Stimulated activated CD8-positive, alpha-beta memory T cell treated with anti-CD3 and anti-CD28 coated beads, Interleukin-15, amount 100 ng/mL, for 4 hours (primary cell): Measurements from ENCODE around the gene MEIS1.
"Not testable (repeated sequence)": the region's sequence is repeated elsewhere in the genome, so short reads cannot be mapped to it uniquely, and the experiment has no call there.

Experiments used
- DNase-seq, 2 donors: peaks; one replicate each; pipeline ENCODE4 v3.0.0-alpha.2; 2020; ENCODE audit warnings: low read depth in 2 of 2

MEIS1 gene

GRCh38 chr2:66466433-66466832 is 31.5 kb downstream of the MEIS1 start:
- no peak for DNase-seq

- no peak for DNase-seq
These were observed 32.8 kb downstream of the MEIS1 start for GRCh38 chr2:66467718-66468117.

GRCh38 chr2:66469214-66469902 is 34.4 kb downstream of the MEIS1 start:
- no peak for DNase-seq

GRCh38 chr2:66470199-66470598 is 35.3 kb downstream of the MEIS1 start:
- DNase-seq = no peak

GRCh38 chr2:66472225-66472843 is 37.4 kb downstream of the MEIS1 start:
- DNase-seq = no peak

- no peak for DNase-seq
These were observed 42.4 kb downstream of the MEIS1 start for GRCh38 chr2:66477135-66477842.

GRCh38 chr2:66478299-66478698 is 43.4 kb downstream of the MEIS1 start:
- no peak for DNase-seq

- no peak for DNase-seq
These were observed 43.9 kb downstream of the MEIS1 start for GRCh38 chr2:66478731-66479316.

GRCh38 chr2:66481100-66481549 is 46.2 kb downstream of the MEIS1 start:
- DNase-seq = no peak

- not testable (repeated sequence) for DNase-seq
These were observed 50.3 kb downstream of the MEIS1 start for GRCh38 chr2:66485252-66485651.

- DNase-seq = no peak
These were observed 54.0 kb downstream of the MEIS1 start for GRCh38 chr2:66488946-66489345.

GRCh38 chr2:66489436-66489835 is 54.5 kb downstream of the MEIS1 start:
- no peak for DNase-seq

GRCh38 chr2:66490588-66491001 is 55.7 kb downstream of the MEIS1 start:
- no peak for DNase-seq

GRCh38 chr2:66494708-66495107 is 59.8 kb downstream of the MEIS1 start:
- DNase-seq = no peak

- no peak for DNase-seq
These were observed 61.1 kb downstream of the MEIS1 start for GRCh38 chr2:66495788-66496640.

GRCh38 chr2:66496670-66497420 is 61.9 kb downstream of the MEIS1 start:
- DNase-seq = no peak

- no peak for DNase-seq
These were observed 62.7 kb downstream of the MEIS1 start for GRCh38 chr2:66497431-66498288.

GRCh38 chr2:66498289-66498975 is 63.5 kb downstream of the MEIS1 start:
- no peak for DNase-seq

GRCh38 chr2:66501267-66501666 is 66.3 kb downstream of the MEIS1 start:
- DNase-seq = no peak
